Measurements from ENCODE around the gene TUBGCP6. TPM values are rescaled to one million over a fixed set of nuclear protein-coding genes. Genes with fewer than 3 reads are reported as not detected.

Gene TUBGCP6
- total RNA-seq, 1 donor from 2014 or later: 27.2 TPM

DNA sequence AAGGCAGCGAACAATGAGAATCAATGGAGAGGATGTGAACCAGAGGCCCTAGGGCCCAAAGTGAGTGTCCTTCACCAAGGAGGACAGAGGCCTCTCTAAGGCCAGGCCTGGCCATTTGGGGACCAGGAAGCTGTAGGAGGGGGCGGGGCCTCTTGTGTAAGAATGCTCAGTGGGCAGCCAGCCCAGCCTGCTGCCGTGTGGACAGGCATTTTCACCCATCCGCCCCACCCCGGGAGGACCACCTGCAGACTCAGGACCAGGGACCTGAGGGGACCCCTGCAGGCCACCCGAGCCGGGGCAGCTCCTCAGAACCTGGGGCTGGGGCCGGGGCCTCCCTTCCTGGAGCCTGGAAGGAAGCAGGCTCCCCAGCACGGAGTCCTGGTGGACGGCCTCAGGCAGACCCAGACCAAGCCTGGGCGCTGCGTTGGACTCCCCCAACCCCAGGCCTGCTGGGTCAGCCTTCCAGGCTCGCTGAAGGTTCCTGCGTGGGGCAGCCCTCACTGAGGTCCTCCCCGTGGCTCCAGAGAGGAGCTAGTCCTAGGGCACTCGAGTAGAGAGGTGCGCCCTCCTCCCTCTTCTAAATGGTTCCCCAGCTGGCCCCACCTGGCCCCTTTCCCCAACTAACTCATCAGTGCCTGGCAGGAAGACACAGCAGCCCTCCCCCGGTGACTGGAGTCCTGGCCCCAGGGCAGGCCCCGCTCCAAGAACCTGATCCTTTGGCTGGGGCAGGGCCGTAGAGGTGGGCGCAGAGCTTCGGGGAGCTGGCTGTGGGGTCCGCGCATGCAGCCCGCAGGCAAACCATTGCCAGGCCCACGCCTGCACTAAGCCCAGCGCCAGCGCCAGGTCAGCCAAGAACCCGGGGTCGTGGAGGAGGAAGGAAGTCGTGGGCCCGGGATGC lies 60.6 kb downstream of the TUBGCP6 start:
- TF ChIP-seq, protein P1, sequence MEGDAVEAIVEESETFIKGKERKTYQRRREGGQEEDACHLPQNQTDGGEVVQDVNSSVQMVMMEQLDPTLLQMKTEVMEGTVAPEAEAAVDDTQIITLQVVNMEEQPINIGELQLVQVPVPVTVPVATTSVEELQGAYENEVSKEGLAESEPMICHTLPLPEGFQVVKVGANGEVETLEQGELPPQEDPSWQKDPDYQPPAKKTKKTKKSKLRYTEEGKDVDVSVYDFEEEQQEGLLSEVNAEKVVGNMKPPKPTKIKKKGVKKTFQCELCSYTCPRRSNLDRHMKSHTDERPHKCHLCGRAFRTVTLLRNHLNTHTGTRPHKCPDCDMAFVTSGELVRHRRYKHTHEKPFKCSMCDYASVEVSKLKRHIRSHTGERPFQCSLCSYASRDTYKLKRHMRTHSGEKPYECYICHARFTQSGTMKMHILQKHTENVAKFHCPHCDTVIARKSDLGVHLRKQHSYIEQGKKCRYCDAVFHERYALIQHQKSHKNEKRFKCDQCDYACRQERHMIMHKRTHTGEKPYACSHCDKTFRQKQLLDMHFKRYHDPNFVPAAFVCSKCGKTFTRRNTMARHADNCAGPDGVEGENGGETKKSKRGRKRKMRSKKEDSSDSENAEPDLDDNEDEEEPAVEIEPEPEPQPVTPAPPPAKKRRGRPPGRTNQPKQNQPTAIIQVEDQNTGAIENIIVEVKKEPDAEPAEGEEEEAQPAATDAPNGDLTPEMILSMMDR (IDR thresholded peaks at IDR 0.05; ENCODE audit: insufficient read depth, low read length, poor library complexity, severe bottlenecking): no peak
- H3K4me3 ChIP-seq (ENCODE audit: low read depth, low read length): peak overlapping the region; percentile 2
- H3K36me3 ChIP-seq (ENCODE audit: control insufficient read depth, insufficient read depth, low read length): no peaks in the 10 kb centered on the region
- H3K27me3 ChIP-seq (ENCODE audit: control insufficient read depth, insufficient read depth, low read length): peaks cover under 1% of the 10 kb centered on the region
- no peak for DNase-seq (ENCODE audit: low read depth)

DNA sequence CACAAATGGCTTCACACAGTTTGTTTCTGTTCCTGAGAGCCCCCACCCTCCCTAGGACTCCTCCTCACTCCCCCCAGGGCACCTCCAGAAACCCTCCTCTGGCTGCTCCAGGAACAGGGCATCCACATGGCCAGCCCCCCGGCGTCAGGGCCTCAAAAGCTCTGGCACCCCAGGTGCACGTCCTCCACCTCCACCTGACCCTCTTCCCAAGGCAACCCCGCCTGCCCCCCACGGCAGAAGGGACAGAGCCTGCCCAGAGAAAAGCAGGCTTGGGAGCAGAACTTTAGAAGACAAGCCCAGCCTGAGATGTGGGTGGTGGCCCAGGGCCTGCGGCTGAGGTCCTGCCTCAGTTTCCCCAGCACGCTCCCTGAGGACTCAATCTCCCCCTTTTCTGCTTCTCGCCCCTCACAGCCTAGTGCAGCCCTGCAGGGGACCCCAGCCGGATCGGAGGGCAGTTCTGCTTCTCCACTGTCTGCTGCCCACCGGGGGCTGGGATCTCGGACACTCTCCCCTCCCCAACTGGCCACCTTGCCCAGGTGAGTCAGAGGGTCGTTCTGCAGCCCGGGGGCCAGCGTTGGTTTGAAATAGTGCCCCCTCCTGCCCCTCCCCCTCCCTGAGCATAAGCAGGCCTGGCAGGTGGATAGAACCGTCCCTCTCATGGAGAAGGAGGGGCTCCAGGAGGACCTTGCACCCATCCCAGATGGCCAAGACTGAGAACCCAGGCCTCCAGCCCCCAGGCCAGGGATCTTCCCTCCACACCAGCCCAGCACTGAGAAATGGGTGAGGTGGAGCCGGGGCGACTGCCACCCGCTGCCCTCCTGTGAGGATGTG lies 61.5 kb downstream of the TUBGCP6 start:
- DNase-seq (ENCODE audit: low read depth): no peak
- TF ChIP-seq, protein P1 (IDR thresholded peaks at IDR 0.05; ENCODE audit: insufficient read depth, low read length, poor library complexity, severe bottlenecking): no peak
- H3K4me3 ChIP-seq (ENCODE audit: low read depth, low read length): no peak overlapping the region
- no peaks in the 10 kb centered on the region for H3K36me3 ChIP-seq (ENCODE audit: control insufficient read depth, insufficient read depth, low read length)
- peaks cover 5% of the 10 kb centered on the region for H3K27me3 ChIP-seq (ENCODE audit: control insufficient read depth, insufficient read depth, low read length)

DNA sequence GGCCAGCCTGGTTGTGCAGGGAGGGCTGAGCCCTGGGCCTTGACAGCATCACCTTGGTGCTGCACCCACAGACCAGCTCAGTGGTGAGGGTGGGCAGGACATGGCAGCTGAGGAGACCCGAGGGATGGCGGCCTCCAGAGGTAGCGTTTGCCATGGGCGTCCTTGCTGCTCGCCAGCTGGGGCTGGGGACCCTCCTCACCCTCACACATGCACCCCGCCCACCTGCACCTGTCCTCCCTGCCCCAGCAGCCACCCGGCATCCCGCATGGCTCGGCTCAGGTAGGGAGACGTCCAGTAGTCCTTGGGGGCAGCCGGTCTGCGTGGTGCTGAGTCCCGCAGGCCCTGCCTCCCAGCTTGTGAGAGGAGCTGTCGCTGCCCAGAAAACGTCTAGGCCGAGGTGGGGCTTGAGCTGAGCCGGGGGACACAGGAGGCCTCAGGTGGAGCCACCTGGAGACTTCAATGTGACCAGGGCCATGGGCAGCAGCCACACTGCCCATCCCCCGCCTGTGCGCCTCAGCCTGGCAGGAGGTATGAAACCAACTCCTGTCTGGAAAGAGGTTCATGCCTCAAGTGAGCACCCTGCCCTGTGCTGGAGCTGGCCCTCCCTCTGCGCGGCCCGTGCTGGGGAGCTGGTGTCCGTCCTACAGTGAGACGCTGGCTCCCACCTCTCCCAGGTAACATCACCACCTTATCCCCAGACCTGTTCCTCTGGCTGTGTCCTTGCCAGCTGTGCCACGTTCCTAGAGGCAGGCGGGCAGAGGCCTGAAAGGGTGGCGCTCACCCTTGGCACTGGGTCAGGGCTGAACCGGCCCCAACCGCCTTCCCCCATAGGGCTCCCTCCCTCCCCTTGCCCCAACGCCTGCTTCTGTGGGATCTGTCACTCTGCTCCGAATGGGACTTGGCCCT lies 62.4 kb downstream of the TUBGCP6 start:
- Histone ChIP-seq H3K4me3 (ENCODE audit: low read depth, low read length) (no peak overlapping the region), H3K36me3 (ENCODE audit: control insufficient read depth, insufficient read depth, low read length) (no peaks in the 10 kb centered on the region), H3K27me3 (ENCODE audit: control insufficient read depth, insufficient read depth, low read length) (peaks cover 8% of the 10 kb centered on the region)
- no peak for DNase-seq (ENCODE audit: low read depth)
- TF ChIP-seq, protein P1 (IDR thresholded peaks at IDR 0.05; ENCODE audit: insufficient read depth, low read length, poor library complexity, severe bottlenecking): no peak

DNA sequence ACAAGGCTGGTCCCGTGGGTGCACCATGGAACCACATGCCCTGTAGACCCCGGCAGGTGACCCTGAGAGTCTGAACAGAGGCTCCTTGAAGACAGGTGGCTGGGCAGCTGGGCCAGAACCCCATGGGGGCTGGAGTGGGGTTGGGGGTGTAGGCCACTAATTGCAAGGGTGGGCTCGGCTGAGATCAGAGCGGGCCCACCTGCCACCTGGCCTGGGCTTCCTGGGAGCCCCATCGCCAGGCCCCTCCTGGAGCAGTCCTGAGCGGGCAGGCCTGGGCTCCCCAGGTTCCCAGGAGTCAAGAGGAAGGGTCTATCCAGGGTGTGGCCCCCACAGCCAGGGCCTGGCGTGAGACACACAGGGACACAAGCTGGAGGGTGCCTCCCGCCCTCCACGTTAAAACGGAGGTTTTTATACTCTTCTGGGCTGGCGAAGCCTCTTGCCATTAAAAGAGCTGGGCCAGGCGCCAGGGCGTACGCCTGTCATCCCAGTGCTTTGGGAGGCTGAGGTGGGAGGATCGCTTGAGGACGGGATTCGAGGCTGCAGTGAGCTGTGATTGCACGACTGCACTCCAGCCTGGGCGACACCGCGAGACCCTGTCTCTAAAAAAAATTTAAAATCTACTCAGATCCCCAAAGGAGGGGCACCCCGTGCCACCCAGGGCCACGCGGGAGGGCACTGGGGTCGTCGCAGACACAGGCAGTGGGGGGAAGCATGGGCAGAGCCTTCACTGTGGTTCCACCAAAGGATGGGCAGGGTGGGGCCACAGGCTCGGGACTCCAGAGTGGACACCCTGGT lies 63.9 kb downstream of the TUBGCP6 start:
- Histone ChIP-seq H3K27me3 (ENCODE audit: control insufficient read depth, insufficient read depth, low read length) (peaks cover 13% of the 10 kb centered on the region), H3K36me3 (ENCODE audit: control insufficient read depth, insufficient read depth, low read length) (no peaks in the 10 kb centered on the region), H3K4me3 (ENCODE audit: low read depth, low read length) (no peak overlapping the region)
- TF ChIP-seq, protein P1 (IDR thresholded peaks at IDR 0.05; ENCODE audit: insufficient read depth, low read length, poor library complexity, severe bottlenecking): no peak
- DNase-seq (ENCODE audit: low read depth): no peak
